ENCODE measurements around the gene EPS8L2.

GRCh38 chr11:686451-687243 lies 19.4 kb upstream of the EPS8L2 start:
- TF ChIP-seq EZH2 (IDR thresholded peaks at IDR 0.05; ENCODE audit: borderline replicate concordance, insufficient read depth, low read depth, low read length, poor library complexity, severe bottlenecking) (no peak), CTCF (IDR thresholded peaks at IDR 0.05) (no peak)
